IPS-20b (cell line): ENCODE measurements around the gene PSMB7.

Experiments
- H3K27ac ChIP-seq: one replicate; pipeline ENCODE4 v1.5.1; 2013; ENCODE audit warnings: low read length
- H3K27me3 ChIP-seq: 2 replicates; pipeline ENCODE4 v1.6.1; 2013; ENCODE audit warnings: mild to moderate bottlenecking, low read length, inconsistent platforms; ENCODE audit not compliant: insufficient read depth
- H3K36me3 ChIP-seq: 2 replicates; pipeline ENCODE4 v1.6.1; 2013; ENCODE audit warnings: low read depth, mild to moderate bottlenecking, inconsistent platforms, low read length, moderate library complexity; ENCODE audit not compliant: insufficient read depth
- H3K4me1 ChIP-seq: 2 replicates; pipeline ENCODE4 v1.6.1; 2013; ENCODE audit warnings: mild to moderate bottlenecking, control low read depth, inconsistent platforms, low read length, moderate library complexity; ENCODE audit not compliant: insufficient read depth
- H3K4me3 ChIP-seq: 2 replicates; pipeline ENCODE4 v1.5.1; 2013; ENCODE audit warnings: mild to moderate bottlenecking, low read length, inconsistent platforms
- H3K9ac ChIP-seq: 2 replicates; pipeline ENCODE4 v1.6.1; 2013; ENCODE audit warnings: low read depth, mild to moderate bottlenecking, inconsistent platforms, low read length, moderate library complexity
- H3K9me3 ChIP-seq: 2 replicates; pipeline ENCODE4 v1.6.1; 2013; ENCODE audit warnings: mild to moderate bottlenecking, low read depth, low read length, inconsistent platforms; ENCODE audit not compliant: insufficient read depth

Gene PSMB7

GRCh38 chr9:124359426-124359825 lies 55.8 kb downstream of the PSMB7 start:
- Histone ChIP-seq H3K9ac (no peak overlapping the region), H3K36me3 (peaks cover 15% of the 10 kb centered on the region; the same call in 1 of the 2 replicates), H3K4me1 (no peaks in the 10 kb centered on the region)

GRCh38 chr9:124358631-124359030 lies 56.6 kb downstream of the PSMB7 start:
- H3K9me3 ChIP-seq = no peaks in the 10 kb centered on the region
- H3K27me3 ChIP-seq = no peaks in the 10 kb centered on the region
- H3K9ac ChIP-seq = no peak overlapping the region
- no peaks in the 10 kb centered on the region for H3K4me1 ChIP-seq
- peaks cover 22% of the 10 kb centered on the region for H3K36me3 ChIP-seq
- no peak overlapping the region for H3K4me3 ChIP-seq
- H3K27ac ChIP-seq = no peak overlapping the region

More at GRCh38 chr9:124359426-124359825, 55.8 kb downstream of the PSMB7 start:
- Histone ChIP-seq H3K4me3 (no peak overlapping the region), H3K27me3 (no peaks in the 10 kb centered on the region), H3K27ac (no peak overlapping the region), H3K9me3 (no peaks in the 10 kb centered on the region)

GRCh38 chr9:124357721-124358361 lies 57.4 kb downstream of the PSMB7 start:
- peaks cover 30% of the 10 kb centered on the region for H3K36me3 ChIP-seq
- H3K4me3 ChIP-seq = no peak overlapping the region
- no peaks in the 10 kb centered on the region for H3K9me3 ChIP-seq
- no peaks in the 10 kb centered on the region for H3K4me1 ChIP-seq
- no peak overlapping the region for H3K9ac ChIP-seq
- no peak overlapping the region for H3K27ac ChIP-seq
- H3K27me3 ChIP-seq = no peaks in the 10 kb centered on the region

- Histone ChIP-seq H3K36me3 (peaks cover 40% of the 10 kb centered on the region), H3K27me3 (no peaks in the 10 kb centered on the region), H3K9me3 (no peaks in the 10 kb centered on the region), H3K4me1 (no peaks in the 10 kb centered on the region), H3K27ac (no peak overlapping the region), H3K4me3 (no peak overlapping the region), H3K9ac (no peak overlapping the region)
These were observed 58.4 kb downstream of the PSMB7 start for GRCh38 chr9:124356745-124357390.

- H3K27me3 ChIP-seq = no peaks in the 10 kb centered on the region
- H3K9me3 ChIP-seq = no peaks in the 10 kb centered on the region
- H3K27ac ChIP-seq = no peak overlapping the region
- no peaks in the 10 kb centered on the region for H3K4me1 ChIP-seq
- H3K4me3 ChIP-seq = no peak overlapping the region
- H3K36me3 ChIP-seq = peaks cover 47% of the 10 kb centered on the region
- no peak overlapping the region for H3K9ac ChIP-seq
These were observed 59.1 kb downstream of the PSMB7 start for GRCh38 chr9:124355941-124356744.

GRCh38 chr9:124355039-124355940 lies 60.0 kb downstream of the PSMB7 start:
- H3K4me3 ChIP-seq = no peak overlapping the region
- no peaks in the 10 kb centered on the region for H3K9me3 ChIP-seq
- no peaks in the 10 kb centered on the region for H3K27me3 ChIP-seq
- peaks cover 56% of the 10 kb centered on the region for H3K36me3 ChIP-seq
- no peaks in the 10 kb centered on the region for H3K4me1 ChIP-seq
- H3K9ac ChIP-seq = no peak overlapping the region
- H3K27ac ChIP-seq = no peak overlapping the region

GRCh38 chr9:124354346-124355038 lies 60.8 kb downstream of the PSMB7 start:
- Histone ChIP-seq H3K4me3 (no peak overlapping the region), H3K9me3 (no peaks in the 10 kb centered on the region), H3K27me3 (no peaks in the 10 kb centered on the region), H3K27ac (no peak overlapping the region), H3K9ac (no peak overlapping the region), H3K36me3 (peaks cover 64% of the 10 kb centered on the region), H3K4me1 (no peaks in the 10 kb centered on the region)

GRCh38 chr9:124353811-124354274 lies 61.4 kb downstream of the PSMB7 start:
- Histone ChIP-seq H3K36me3 (peaks cover 70% of the 10 kb centered on the region), H3K4me1 (no peaks in the 10 kb centered on the region), H3K27me3 (no peaks in the 10 kb centered on the region), H3K4me3 (no peak overlapping the region), H3K9me3 (no peaks in the 10 kb centered on the region), H3K9ac (no peak overlapping the region), H3K27ac (no peak overlapping the region)

- Histone ChIP-seq H3K27me3 (no peaks in the 10 kb centered on the region), H3K36me3 (peaks cover 76% of the 10 kb centered on the region), H3K27ac (no peak overlapping the region), H3K9ac (no peak overlapping the region), H3K4me1 (no peaks in the 10 kb centered on the region), H3K9me3 (no peaks in the 10 kb centered on the region), H3K4me3 (no peak overlapping the region)
These were observed 62.0 kb downstream of the PSMB7 start for GRCh38 chr9:124353166-124353768.

GRCh38 chr9:124352616-124353015 lies 62.6 kb downstream of the PSMB7 start:
- Histone ChIP-seq H3K9ac (no peak overlapping the region), H3K9me3 (no peaks in the 10 kb centered on the region), H3K27me3 (no peaks in the 10 kb centered on the region), H3K4me1 (no peaks in the 10 kb centered on the region), H3K27ac (no peak overlapping the region), H3K4me3 (no peak overlapping the region), H3K36me3 (peaks cover 83% of the 10 kb centered on the region)
